ENCODE data around the gene CLDN16.

The CLDN16 gene

DNA sequence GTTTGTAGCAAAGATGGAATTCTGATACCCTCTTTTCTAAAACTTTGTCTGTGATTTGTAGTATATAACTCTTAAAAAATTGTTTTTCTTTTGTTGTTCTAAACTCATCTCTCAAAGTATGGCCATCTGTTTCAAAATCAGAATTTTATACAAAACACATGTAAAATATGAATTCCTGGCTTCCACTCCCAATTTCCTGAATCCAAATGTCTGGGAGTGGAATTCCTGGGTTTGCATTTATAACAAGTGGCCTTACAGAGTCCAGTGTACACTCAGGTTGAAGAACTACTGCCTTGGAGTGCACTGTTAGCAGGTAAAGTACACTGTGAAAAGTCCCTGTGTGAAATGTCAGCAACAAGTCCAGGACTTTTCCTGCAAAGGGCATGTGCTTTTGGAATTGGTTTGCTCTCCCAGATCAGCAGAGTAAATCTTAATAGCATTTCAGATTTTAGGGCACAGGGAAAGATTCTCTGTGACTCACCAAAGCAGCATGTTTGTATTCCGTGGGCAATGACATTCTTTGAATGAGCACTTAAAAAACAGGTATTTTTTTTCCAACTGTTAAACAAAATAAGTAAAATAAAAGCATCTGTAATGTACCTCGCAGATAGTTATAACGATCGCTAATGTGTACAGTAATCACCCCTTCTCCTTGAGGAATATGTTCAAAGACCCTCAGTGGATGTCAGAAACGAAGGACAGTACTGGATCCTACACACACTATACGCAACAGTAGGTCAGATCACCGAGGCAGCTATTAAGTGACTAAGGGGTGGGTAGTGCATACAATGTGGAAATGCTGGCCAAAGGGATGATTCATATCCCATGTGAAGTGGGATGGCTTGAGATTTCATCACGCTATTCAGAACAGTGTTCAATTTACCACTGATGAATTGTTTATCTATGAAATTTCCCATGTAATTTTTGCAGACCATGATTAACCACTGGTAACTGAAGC lies 2.0 kb upstream of the CLDN16 start:
- Histone ChIP-seq H3K4me2 (ENCODE audit: low read depth, low read length) (no peak overlapping the region), H3K27me3 (replicated peaks; ENCODE audit: insufficient read depth, low read length) (no peaks in the 10 kb centered on the region), H3K4me1 (ENCODE audit: low read length) (0 out of 2 replicates have a peak, but pooled peaks cover 5% of the 10 kb centered on the region), H3K36me3 (replicated peaks; ENCODE audit: insufficient read depth, low read length) (no peaks in the 10 kb centered on the region), H3K4me3 (ENCODE audit: low read length) (no peak overlapping the region), H3K9me2 (replicated peaks; ENCODE audit: insufficient read depth, low read length) (no peaks in the 10 kb centered on the region), H3K27ac (ENCODE audit: low read length) (no peak overlapping the region), H3K9ac (ENCODE audit: low read length) (no peak overlapping the region), H2AFZ (ENCODE audit: low read length) (no peak overlapping the region), H3K9me3 (replicated peaks; ENCODE audit: insufficient read depth, low read length) (no peaks in the 10 kb centered on the region), H4K20me1 (ENCODE audit: insufficient read depth, low read length) (no peaks in the 10 kb centered on the region), H3K79me2 (ENCODE audit: low read length) (no peaks in the 10 kb centered on the region), H3F3A (ENCODE audit: insufficient read depth, low read length) (no peaks in the 10 kb centered on the region)
- TF ChIP-seq, protein P1, sequence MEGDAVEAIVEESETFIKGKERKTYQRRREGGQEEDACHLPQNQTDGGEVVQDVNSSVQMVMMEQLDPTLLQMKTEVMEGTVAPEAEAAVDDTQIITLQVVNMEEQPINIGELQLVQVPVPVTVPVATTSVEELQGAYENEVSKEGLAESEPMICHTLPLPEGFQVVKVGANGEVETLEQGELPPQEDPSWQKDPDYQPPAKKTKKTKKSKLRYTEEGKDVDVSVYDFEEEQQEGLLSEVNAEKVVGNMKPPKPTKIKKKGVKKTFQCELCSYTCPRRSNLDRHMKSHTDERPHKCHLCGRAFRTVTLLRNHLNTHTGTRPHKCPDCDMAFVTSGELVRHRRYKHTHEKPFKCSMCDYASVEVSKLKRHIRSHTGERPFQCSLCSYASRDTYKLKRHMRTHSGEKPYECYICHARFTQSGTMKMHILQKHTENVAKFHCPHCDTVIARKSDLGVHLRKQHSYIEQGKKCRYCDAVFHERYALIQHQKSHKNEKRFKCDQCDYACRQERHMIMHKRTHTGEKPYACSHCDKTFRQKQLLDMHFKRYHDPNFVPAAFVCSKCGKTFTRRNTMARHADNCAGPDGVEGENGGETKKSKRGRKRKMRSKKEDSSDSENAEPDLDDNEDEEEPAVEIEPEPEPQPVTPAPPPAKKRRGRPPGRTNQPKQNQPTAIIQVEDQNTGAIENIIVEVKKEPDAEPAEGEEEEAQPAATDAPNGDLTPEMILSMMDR (IDR thresholded peaks at IDR 0.05; ENCODE audit: low read length): no peak
- TF ChIP-seq EZH2phosphoT487 (IDR thresholded peaks at IDR 0.05; ENCODE audit: low read length) (no peak), EZH2 (optimal IDR thresholded peaks at IDR 0.05; ENCODE audit: low read depth, low read length) (no peak)
- no peak for DNase-seq

DNA sequence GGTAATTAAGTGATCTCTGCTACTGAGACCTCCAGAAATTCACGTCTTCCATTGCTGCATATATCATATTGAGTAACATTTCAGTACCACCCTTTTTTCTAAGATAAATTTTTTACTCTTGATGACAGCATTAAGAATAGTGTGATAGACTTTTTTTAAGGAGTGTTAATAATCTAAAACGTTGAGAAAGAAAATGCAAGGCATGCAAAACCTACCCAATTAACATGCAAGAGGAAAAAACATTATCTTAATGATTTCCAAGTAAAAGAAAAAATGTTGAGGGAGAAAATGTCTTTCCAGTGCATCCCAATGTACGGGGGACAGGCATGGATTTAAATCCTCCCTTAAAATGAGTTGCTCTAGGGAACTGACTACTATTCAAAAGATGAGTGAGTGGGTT lies 740 bp downstream of the CLDN16 start:
- TF ChIP-seq EZH2phosphoT487 (IDR thresholded peaks at IDR 0.05; ENCODE audit: low read length): no peak
- TF ChIP-seq, protein P1 (IDR thresholded peaks at IDR 0.05; ENCODE audit: low read length): no peak
- no peak for TF ChIP-seq EZH2 (optimal IDR thresholded peaks at IDR 0.05; ENCODE audit: low read depth, low read length)
- Histone ChIP-seq H3K4me1 (ENCODE audit: low read length) (no peaks in the 10 kb centered on the region), H3K27me3 (replicated peaks; ENCODE audit: insufficient read depth, low read length) (no peaks in the 10 kb centered on the region), H3K9ac (ENCODE audit: low read length) (no peak overlapping the region), H3K36me3 (replicated peaks; ENCODE audit: insufficient read depth, low read length) (no peaks in the 10 kb centered on the region), H3K4me2 (ENCODE audit: low read depth, low read length) (no peak overlapping the region), H3F3A (ENCODE audit: insufficient read depth, low read length) (no peaks in the 10 kb centered on the region), H4K20me1 (ENCODE audit: insufficient read depth, low read length) (no peaks in the 10 kb centered on the region), H3K9me3 (replicated peaks; ENCODE audit: insufficient read depth, low read length) (no peaks in the 10 kb centered on the region), H3K4me3 (ENCODE audit: low read length) (no peak overlapping the region), H2AFZ (ENCODE audit: low read length) (no peak overlapping the region), H3K9me2 (replicated peaks; ENCODE audit: insufficient read depth, low read length) (no peaks in the 10 kb centered on the region), H3K79me2 (ENCODE audit: low read length) (no peaks in the 10 kb centered on the region), H3K27ac (ENCODE audit: low read length) (no peak overlapping the region)
- no peak for DNase-seq

DNA sequence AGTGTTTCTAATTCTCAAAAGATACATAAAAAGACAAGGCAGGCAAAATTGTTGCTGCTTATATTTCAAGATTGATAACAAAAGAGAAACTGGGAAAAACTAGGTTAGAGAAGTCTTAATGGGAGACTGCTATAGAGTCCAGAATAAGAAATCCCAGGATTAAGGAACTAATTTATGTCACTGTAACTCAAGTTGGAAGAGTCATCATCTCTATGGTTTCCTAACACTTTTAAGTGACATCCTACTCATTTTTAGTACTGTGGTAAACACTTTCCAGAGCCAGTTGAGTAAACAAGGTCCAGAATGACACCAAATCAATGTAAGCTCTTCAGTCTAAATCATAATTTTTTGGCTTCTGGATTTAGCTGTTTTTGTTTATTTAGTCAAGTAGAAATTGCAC lies 8.0 kb downstream of the CLDN16 start:
- Histone ChIP-seq H3K9ac (ENCODE audit: low read length) (no peak overlapping the region), H3K79me2 (ENCODE audit: low read length) (no peaks in the 10 kb centered on the region), H3K27ac (ENCODE audit: low read length) (no peak overlapping the region), H3K9me2 (replicated peaks; ENCODE audit: insufficient read depth, low read length) (no peaks in the 10 kb centered on the region), H2AFZ (ENCODE audit: low read length) (no peak overlapping the region), H3K9me3 (replicated peaks; ENCODE audit: insufficient read depth, low read length) (no peaks in the 10 kb centered on the region), H3F3A (ENCODE audit: insufficient read depth, low read length) (no peaks in the 10 kb centered on the region), H3K4me3 (ENCODE audit: low read length) (no peak overlapping the region), H3K4me2 (ENCODE audit: low read depth, low read length) (no peak overlapping the region), H4K20me1 (ENCODE audit: insufficient read depth, low read length) (no peaks in the 10 kb centered on the region), H3K4me1 (ENCODE audit: low read length) (no peaks in the 10 kb centered on the region), H3K27me3 (replicated peaks; ENCODE audit: insufficient read depth, low read length) (no peaks in the 10 kb centered on the region), H3K36me3 (replicated peaks; ENCODE audit: insufficient read depth, low read length) (no peaks in the 10 kb centered on the region)
- DNase-seq: no peak
- TF ChIP-seq, protein P1 (IDR thresholded peaks at IDR 0.05; ENCODE audit: low read length): no peak
- TF ChIP-seq EZH2 (optimal IDR thresholded peaks at IDR 0.05; ENCODE audit: low read depth, low read length) (no peak), EZH2phosphoT487 (IDR thresholded peaks at IDR 0.05; ENCODE audit: low read length) (no peak)

Data from MM.1S (cell line).